Skin epidermis (tissue), 12 donors: Measurements from ENCODE around the gene HSBP1L1.
A peak's percentile ranks its signal among the peaks of the same experiment; 100 is the strongest.

Experiments
- H3K27ac ChIP-seq, 21 experiments: fragments of 200-600 bp; sonication (generic) in 11 of 21; one replicate each; pipeline ENCODE4 v1.5.0; 2020; ENCODE audit warnings: mild to moderate bottlenecking in 3 of 21, inconsistent platforms in 2 of 21, moderate library complexity in 2 of 21
- H3K4me3 ChIP-seq, 7 experiments: fragments of 200-600 bp; sonication (generic) in 2 of 7; one replicate each; pipeline ENCODE4 v1.5.0; 2020; ENCODE audit warnings: inconsistent platforms in 2 of 7, mild to moderate bottlenecking in 2 of 7, moderate library complexity in 1 of 7

The HSBP1L1 gene

DNA sequence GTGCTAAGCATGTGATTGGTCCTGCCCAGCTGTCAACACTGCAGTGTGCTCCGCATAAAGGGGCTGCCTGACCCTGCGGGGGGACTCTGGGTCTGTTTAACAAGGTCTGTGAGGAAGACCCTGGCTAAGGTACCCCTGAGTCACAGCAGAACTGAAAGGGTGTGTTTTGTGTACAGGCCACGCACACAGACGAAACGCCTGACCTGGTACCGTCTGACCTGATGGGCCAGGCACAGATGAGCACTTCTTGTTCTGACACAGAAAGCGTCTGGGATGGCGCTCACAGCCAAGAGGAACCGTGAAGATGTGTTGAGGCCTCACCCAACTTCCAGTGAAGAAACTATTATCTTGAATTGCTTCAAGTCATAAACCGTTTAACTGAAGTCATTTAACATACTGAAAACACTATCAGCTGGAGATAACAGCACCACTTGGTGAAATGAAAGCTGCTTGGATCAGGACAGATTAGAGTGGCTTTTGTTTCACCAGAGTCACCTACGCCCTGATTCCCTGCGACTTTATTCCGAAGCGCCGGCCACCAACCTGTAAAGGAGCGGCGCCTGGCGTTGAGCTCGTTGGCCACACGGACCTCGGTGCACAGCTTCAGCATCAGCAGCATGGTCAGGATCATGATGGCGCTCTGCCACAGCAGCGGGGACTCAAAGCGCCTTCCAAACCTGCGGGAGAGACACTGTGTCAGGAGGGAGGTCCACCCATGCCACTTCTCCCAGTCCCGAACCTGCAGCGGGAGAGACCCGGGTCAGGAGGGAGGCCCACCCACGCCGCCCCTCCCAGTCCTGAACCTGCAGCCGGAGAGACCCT is 21.4 kb upstream of the HSBP1L1 start:
- H3K4me3 ChIP-seq: no peak overlapping the region
- H3K27ac ChIP-seq: peak overlapping the region in 4 of 21 experiments; percentile 38 to 47 (median 40)

- peak overlapping the region in 7 of 21 experiments; percentile 6 to 68 (median 38) for H3K27ac ChIP-seq
- no peak overlapping the region for H3K4me3 ChIP-seq
Observed at GRCh38 chr18:79943608-79944125, 20.8 kb upstream of the HSBP1L1 start.

- no peak overlapping the region for H3K4me3 ChIP-seq
- H3K27ac ChIP-seq: peak overlapping the region in 8 of 21 experiments; percentile 25 to 68 (median 40)
Observed at GRCh38 chr18:79944126-79944731, 20.2 kb upstream of the HSBP1L1 start.

GRCh38 chr18:79944746-79945117 is 19.7 kb upstream of the HSBP1L1 start:
- no peak overlapping the region for H3K4me3 ChIP-seq
- peak overlapping the region in 7 of 21 experiments; percentile 12 to 55 (median 36) for H3K27ac ChIP-seq

DNA sequence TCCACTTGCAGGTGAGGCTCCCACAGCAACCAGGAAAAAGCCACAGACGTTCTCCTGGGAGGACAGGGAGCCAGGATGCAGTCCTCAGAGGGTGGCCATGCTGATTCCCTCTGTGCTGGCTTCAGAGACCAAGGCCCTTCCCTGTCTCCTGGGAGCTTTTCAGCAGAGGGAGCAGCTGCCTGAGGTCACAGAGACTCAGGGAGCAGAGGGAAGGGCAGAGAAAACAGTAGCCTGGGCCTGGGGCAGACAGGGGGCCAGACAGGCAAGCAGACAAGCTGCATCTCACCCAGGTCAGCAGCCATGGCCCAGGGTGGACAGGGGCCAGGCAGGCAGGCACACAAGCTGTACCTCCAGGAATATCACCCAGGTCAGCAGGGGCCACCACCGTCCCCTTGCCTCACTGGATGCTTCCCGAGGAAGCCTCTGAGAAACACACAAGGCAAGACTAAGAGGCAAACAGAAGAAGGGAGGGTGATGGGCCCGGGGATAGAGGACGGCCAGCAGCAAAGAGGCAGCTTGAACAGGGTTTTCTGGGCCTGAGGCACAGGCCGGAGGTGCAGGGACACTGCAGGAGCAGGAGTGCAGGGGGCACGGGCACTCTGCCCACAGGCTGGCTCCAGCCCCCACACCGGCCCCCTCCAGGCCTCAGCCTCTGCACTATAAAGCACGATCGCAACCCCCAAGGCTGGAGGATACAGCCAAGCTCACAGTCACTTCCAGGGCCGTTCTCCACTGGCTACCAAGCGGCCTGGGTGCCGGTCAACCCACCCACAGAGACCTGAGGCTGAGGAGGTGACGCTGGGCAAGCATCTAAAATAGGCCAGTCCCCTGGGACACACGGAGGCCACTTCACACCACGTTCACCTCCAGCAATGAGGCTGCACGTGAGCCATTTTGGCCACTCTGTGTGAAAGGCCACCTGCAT is 19.1 kb upstream of the HSBP1L1 start:
- peak overlapping the region in 8 of 21 experiments; percentile 12 to 55 (median 37) for H3K27ac ChIP-seq
- no peak overlapping the region for H3K4me3 ChIP-seq

DNA sequence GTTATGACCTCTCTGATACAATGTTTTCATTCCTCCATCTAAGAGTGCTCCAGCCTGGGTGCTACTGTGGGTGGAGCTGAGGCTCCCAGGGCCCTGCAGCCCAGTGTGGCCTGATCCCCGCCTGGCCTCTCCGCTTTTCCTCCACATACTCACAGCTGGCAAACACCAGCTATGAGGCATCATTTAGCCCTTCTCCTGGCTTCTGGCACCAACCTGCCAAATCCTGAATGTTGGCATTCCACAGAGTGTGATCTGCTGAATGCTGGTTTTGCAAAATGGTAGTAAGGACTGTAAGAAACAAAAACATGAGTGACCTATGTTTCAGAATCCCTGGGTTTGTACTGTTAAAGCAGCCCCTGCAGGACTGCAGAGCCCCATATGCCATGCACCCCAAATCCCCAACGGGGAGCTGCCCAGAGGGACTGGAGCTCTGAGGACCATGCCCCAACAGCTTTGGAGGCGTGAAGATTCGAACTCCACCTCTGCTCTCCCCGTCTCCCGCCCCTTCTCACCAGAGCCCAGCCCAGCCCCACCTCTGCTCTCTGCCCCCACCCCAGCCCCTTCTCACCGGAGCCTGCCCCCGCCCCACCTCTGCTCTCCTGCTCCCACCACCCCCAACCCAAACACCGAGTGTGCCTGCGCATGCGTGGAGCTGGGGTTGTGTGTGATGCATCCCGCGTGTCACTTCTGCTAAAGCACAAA is 17.2 kb upstream of the HSBP1L1 start:
- peak overlapping the region in 4 of 21 experiments; percentile 5 to 50 (median 12) for H3K27ac ChIP-seq
- H3K4me3 ChIP-seq: no peak overlapping the region

GRCh38 chr18:79947881-79948610 is 16.4 kb upstream of the HSBP1L1 start:
- Histone ChIP-seq H3K27ac (peak overlapping the region in 2 of 21 experiments; percentile 12 to 50), H3K4me3 (no peak overlapping the region)

GRCh38 chr18:79948719-79949411 is 15.6 kb upstream of the HSBP1L1 start:
- peak overlapping the region in 14 of 21 experiments; percentile 4 to 99 (median 68) for H3K27ac ChIP-seq
- H3K4me3 ChIP-seq: peak overlapping the region in 1 of 7 experiments; percentile 98

GRCh38 chr18:79949697-79950487 is 14.6 kb upstream of the HSBP1L1 start:
- H3K27ac ChIP-seq: peak overlapping the region in 19 of 21 experiments; percentile 39 to 99 (median 94)
- H3K4me3 ChIP-seq: peak overlapping the region; percentile 70 to 98 (median 92)

GRCh38 chr18:79950515-79951341 is 13.7 kb upstream of the HSBP1L1 start:
- H3K27ac ChIP-seq: peak overlapping the region; percentile 52 to 99 (median 94)

GRCh38 chr18:79951545-79952455 is 12.6 kb upstream of the HSBP1L1 start, which contains the start of gene SLC66A2:
TSS of gene SLC66A2 (minus strand) at chr18:79951653. CDS start at chr18:79950926, 727 bp downstream.
- peak within 1 kb of the TSS; percentile 52 to 99 (median 94) for H3K27ac ChIP-seq
- peak within 1 kb of the TSS; percentile 70 to 98 (median 92) for H3K4me3 ChIP-seq

More at GRCh38 chr18:79950515-79951341, 13.7 kb upstream of the HSBP1L1 start:
- H3K4me3 ChIP-seq: peak overlapping the region; percentile 70 to 98 (median 92)

- Histone ChIP-seq H3K27ac (peak overlapping the region in 17 of 21 experiments; percentile 73 to 99 (median 94)), H3K4me3 (peak overlapping the region; percentile 70 to 98 (median 92))
Observed at GRCh38 chr18:79952456-79952995, 11.9 kb upstream of the HSBP1L1 start.

- Histone ChIP-seq H3K27ac (peak overlapping the region in 2 of 21 experiments; percentile 97 to 99), H3K4me3 (no peak overlapping the region)
Observed at GRCh38 chr18:79952996-79953559, 11.4 kb upstream of the HSBP1L1 start.
